Tibial artery (tissue), 4 donors: Measurements from ENCODE around the gene URI1.
"Not testable (repeated sequence)": the region's sequence is repeated elsewhere in the genome, so short reads cannot be mapped to it uniquely, and the experiment has no call there.

Source experiments
- DNase-seq, 2 donors: peaks; one replicate each; pipeline ENCODE4 v3.0.0-alpha.2; 2019
- H3K27ac ChIP-seq, 2 donors: fragments of 200-600 bp; sonication (generic) in 1 of 2; 1 replicate in 1 of 2; 2 replicates in 1 of 2; pipeline ENCODE4 v1.5.1; 2018 to 2019; ENCODE audit warnings: mild to moderate bottlenecking in 1 of 2
- H3K27me3 ChIP-seq, 2 donors: fragments of 200-600 bp; sonication (generic) in 1 of 2; one replicate each; pipeline versions ENCODE4 v1.5.1 to v1.6.0; 2016 to 2019
- H3K36me3 ChIP-seq, 3 donors: fragments of 200-600 bp; sonication (generic) in 2 of 3; one replicate each; pipeline ENCODE4 v1.5.1; 2016 to 2019; ENCODE audit warnings: mild to moderate bottlenecking in 2 of 3
- H3K4me1 ChIP-seq, 4 donors: fragments of 200-600 bp; sonication (generic) in 2 of 4; 1 replicate in 3 of 4; 2 replicates in 1 of 4; pipeline ENCODE4 v1.5.1; 2016 to 2019
- H3K4me3 ChIP-seq, 2 donors: fragments of 200-600 bp; sonication (generic) in 1 of 2; 1 replicate in 1 of 2; 2 replicates in 1 of 2; pipeline ENCODE4 v1.5.1; 2018 to 2019; ENCODE audit warnings: mild to moderate bottlenecking in 2 of 2
- H3K9me3 ChIP-seq, 3 donors: fragments of 200-600 bp; sonication (generic) in 1 of 3; one replicate each; pipeline ENCODE4 v1.5.1; 2016 to 2019
- CTCF ChIP-seq, 2 experiments: fragments of 200-600 bp in 1 of 2; fragments of 450-650 bp in 1 of 2; IDR thresholded peaks; one replicate each; pipeline ENCODE4 v1.5.1; 2017 to 2019; ENCODE audit warnings: antibody characterized with exemption in 2 of 2, mild to moderate bottlenecking in 1 of 2, moderate library complexity in 1 of 2
- intact Hi-C: fragments of 100-400 bp; cut with DNase I; formaldehyde crosslinking; loops from one replicate; pipeline ENCODE4 v1.15.0; 2023; ENCODE audit warnings: low total_unique reads

URI1 gene

DNA sequence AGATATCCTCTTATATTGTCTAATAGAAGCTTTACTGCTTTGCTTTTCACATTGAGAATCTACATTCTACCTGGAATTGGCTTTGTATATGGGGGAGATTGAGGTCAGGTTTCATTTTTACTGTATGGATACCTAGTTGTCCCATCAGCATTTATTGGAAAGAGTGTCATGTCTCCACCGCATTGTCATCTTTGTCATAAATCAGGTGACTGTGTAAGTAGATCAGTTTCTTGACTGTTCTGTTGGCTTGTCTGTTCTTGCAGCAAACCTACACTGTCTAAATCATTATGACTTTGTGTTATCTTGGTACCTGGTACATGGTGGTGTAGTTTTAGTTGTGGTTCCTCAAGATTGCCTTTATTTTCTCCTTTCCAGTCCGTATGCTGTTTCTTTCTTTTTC, 5.8 kb downstream of the URI1 start:
- no peaks in the 10 kb centered on the region for H3K27me3 ChIP-seq
- H3K4me3 ChIP-seq, result no peak overlapping the region
- no peaks in the 10 kb centered on the region for H3K36me3 ChIP-seq
- no peak overlapping the region for H3K27ac ChIP-seq
- peaks cover 0 to 38% (median 17%) of the 10 kb centered on the region in 4 donors for H3K4me1 ChIP-seq
- H3K9me3 ChIP-seq, result no peaks in the 10 kb centered on the region
- no peak for DNase-seq
- intact Hi-C loops, result no loop called here
- TF ChIP-seq CTCF (IDR thresholded peaks at IDR 0.05), result no peak

GRCh38 chr19:29948759-29949470, 6.9 kb downstream of the URI1 start:
- intact Hi-C loops, H3K27me3 ChIP-seq, H3K27ac ChIP-seq, H3K36me3 ChIP-seq, H3K4me3 ChIP-seq, H3K9me3 ChIP-seq, DNase-seq: not testable (repeated sequence)
- H3K4me1 ChIP-seq, result peaks cover 0 to 28% (median 13%) of the 10 kb centered on the region in 4 donors

DNA sequence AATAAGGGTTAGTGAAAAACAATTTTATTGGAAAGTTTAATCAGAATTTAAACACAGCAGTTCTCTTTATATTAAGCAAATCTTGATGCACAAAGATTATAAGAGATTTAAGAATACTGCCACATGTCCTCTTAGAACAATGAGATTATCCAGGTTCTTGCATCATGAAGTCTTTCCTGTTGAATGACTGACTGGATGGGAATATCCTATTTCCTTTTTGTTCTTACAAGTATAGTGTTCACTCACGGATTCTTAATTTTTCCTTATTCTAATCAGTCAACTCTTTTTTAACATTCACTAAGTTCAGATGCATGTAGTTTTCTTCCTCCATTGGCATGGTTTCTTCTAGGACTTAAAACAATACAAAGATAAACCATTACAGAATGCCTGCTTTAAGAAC, 10.1 kb downstream of the URI1 start:
- H3K9me3 ChIP-seq, result no peaks in the 10 kb centered on the region
- TF ChIP-seq CTCF (IDR thresholded peaks at IDR 0.05), result no peak
- H3K36me3 ChIP-seq, result no peaks in the 10 kb centered on the region
- no peak overlapping the region for H3K27ac ChIP-seq
- peaks cover 0 to 6% (median 0%) of the 10 kb centered on the region in 4 donors for H3K4me1 ChIP-seq
- H3K4me3 ChIP-seq, result no peak overlapping the region
- intact Hi-C loops, result no loop called here
- H3K27me3 ChIP-seq, result no peaks in the 10 kb centered on the region
- DNase-seq, result no peak

- no peak for DNase-seq
- Histone ChIP-seq H3K4me1 (peaks cover 0 to 1% (median 0%) of the 10 kb centered on the region in 4 donors), H3K27ac (no peak overlapping the region), H3K36me3 (no peaks in the 10 kb centered on the region), H3K4me3 (no peak overlapping the region), H3K27me3 (no peaks in the 10 kb centered on the region), H3K9me3 (no peaks in the 10 kb centered on the region)
- no peak for TF ChIP-seq CTCF (IDR thresholded peaks at IDR 0.05)
- intact Hi-C loops, result no loop called here
These were observed 10.6 kb downstream of the URI1 start for GRCh38 chr19:29952646-29953045.

DNA sequence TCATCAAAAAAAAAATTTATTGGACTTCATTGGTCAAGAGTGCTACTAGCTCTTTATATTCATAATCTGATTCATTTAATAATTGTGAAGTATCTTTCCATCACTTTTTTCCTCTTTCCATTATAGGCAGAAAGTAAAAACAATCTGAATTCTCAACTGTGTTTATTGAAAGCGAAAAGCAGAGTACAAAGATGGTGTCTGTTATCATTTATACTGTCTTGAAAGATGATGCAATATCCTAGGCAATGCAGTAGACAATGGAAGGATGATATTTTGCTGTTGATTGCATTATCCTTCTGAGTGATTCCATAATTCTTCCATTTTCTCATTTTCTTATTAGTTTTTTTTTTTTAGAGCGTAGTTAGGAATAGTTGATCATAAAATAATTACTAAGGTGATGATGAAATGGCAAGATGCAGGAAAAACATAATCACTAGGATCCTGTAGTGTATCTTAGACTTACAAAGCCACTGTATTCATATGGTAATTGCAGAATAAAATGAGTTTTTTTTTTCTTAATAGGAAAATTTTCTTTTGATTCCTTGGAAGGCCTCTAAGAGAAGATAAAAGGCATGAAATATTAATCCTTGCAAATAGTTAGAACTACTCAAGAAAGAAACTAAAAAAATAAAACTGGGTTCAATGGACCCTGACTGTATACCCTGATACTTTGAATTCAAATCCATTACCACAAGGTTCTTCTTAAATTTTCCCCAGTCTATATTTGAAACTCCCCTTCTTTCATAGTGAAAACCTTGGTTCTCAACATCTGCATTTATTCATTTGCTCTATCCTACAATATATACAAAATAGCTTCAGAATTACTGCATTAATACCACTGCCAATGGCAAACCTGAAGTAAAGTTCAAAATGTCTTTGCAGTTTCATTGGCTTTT, 11.6 kb downstream of the URI1 start:
- intact Hi-C loops, result no loop called here
- Histone ChIP-seq H3K4me1 (peaks cover 0 to under 1% (median 0%) of the 10 kb centered on the region in 4 donors), H3K4me3 (no peak overlapping the region), H3K9me3 (no peaks in the 10 kb centered on the region), H3K36me3 (no peaks in the 10 kb centered on the region), H3K27me3 (no peaks in the 10 kb centered on the region), H3K27ac (no peak overlapping the region)
- DNase-seq, result no peak
- TF ChIP-seq CTCF (IDR thresholded peaks at IDR 0.05), result no peak

DNA sequence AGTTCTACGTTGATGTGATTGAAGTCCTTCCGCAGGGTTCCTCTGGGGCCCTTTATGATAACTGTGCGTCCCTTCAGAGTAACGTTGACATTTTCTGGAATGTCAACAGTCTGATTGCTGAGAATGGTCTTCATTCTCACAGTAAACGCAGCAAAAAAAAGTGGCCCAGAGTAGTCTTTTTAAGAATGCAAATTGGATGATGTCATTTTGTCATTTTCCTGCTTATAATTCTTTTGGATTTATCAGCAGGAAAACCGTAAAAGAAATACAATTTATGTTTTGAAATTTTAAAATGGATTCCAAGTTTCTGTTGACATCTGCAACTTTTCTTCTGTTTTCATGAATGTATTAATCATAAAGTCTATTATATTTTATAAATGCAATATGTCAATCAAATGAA, 14.8 kb downstream of the URI1 start:
- H3K27me3 ChIP-seq, result no peaks in the 10 kb centered on the region
- no peak for TF ChIP-seq CTCF (IDR thresholded peaks at IDR 0.05)
- peaks cover 0 to 3% (median 0%) of the 10 kb centered on the region in 4 donors for H3K4me1 ChIP-seq
- H3K27ac ChIP-seq, result no peak overlapping the region
- no peak for DNase-seq
- intact Hi-C loops, result no loop called here
- no peak overlapping the region for H3K4me3 ChIP-seq
- no peaks in the 10 kb centered on the region for H3K9me3 ChIP-seq
- H3K36me3 ChIP-seq, result no peaks in the 10 kb centered on the region
